Mesothelial cell of epicardium (in vitro differentiated cells): ENCODE measurements around the gene TRERF1. TPM values are rescaled to one million over a fixed set of nuclear protein-coding genes. Genes with fewer than 3 reads are reported as not detected.

Experiments
- DNase-seq, 2 experiments: peaks; one replicate each; pipeline ENCODE4 v3.0.0; 2021; ENCODE audit warnings: low spot score in 2 of 2; ENCODE audit not compliant: unreplicated experiment in 2 of 2
- H3K27ac Mint-ChIP-seq: 2 replicates; pipeline ENCODE4 v1.8.0; 2021; ENCODE audit warnings: mixed read lengths
- H3K27me3 Mint-ChIP-seq: 2 replicates; pipeline ENCODE4 v1.8.0; 2021; ENCODE audit warnings: low read depth, mixed read lengths
- H3K36me3 Mint-ChIP-seq: 2 replicates; pipeline ENCODE4 v1.8.0; 2021; ENCODE audit warnings: mixed read lengths
- H3K4me1 Mint-ChIP-seq: 2 replicates; pipeline ENCODE4 v1.8.0; 2021; ENCODE audit warnings: mixed read lengths
- H3K4me3 Mint-ChIP-seq: 2 replicates; pipeline ENCODE4 v1.8.0; 2021; ENCODE audit warnings: mild to moderate bottlenecking, moderate library complexity, mixed read lengths
- H3K9me3 Mint-ChIP-seq: 2 replicates; pipeline ENCODE4 v1.8.0; 2021; ENCODE audit warnings: mixed read lengths
- total RNA-seq: library from RNA; stranded (reverse); gene quantifications from 3 replicates; pipeline ENCODE4 v1.2.1, GENCODE V29; 2021
- TF ChIP-seq, protein P1 (sequence below): fragments of 200-600 bp; sonication (generic); IDR thresholded peaks from one replicate; pipeline ENCODE4 v1.5.0; 2021; ENCODE audit warnings: antibody characterized with exemption; ENCODE audit not compliant: unreplicated experiment

TRERF1 gene
- total RNA-seq, 1 donor from 2014 or later, result 19.8 TPM

- DNase-seq, result no peak
- Mint-ChIP-seq H3K36me3 (no peaks in the 10 kb centered on the region), H3K27me3 (no peaks in the 10 kb centered on the region), H3K4me1 (peaks cover 20% of the 10 kb centered on the region), H3K4me3 (no peak overlapping the region), H3K9me3 (no peaks in the 10 kb centered on the region), H3K27ac (no peak overlapping the region)
- TF ChIP-seq, protein P1, sequence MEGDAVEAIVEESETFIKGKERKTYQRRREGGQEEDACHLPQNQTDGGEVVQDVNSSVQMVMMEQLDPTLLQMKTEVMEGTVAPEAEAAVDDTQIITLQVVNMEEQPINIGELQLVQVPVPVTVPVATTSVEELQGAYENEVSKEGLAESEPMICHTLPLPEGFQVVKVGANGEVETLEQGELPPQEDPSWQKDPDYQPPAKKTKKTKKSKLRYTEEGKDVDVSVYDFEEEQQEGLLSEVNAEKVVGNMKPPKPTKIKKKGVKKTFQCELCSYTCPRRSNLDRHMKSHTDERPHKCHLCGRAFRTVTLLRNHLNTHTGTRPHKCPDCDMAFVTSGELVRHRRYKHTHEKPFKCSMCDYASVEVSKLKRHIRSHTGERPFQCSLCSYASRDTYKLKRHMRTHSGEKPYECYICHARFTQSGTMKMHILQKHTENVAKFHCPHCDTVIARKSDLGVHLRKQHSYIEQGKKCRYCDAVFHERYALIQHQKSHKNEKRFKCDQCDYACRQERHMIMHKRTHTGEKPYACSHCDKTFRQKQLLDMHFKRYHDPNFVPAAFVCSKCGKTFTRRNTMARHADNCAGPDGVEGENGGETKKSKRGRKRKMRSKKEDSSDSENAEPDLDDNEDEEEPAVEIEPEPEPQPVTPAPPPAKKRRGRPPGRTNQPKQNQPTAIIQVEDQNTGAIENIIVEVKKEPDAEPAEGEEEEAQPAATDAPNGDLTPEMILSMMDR, result no peak
Observed at GRCh38 chr6:42400061-42400760, 51.5 kb downstream of the TRERF1 start.

DNA sequence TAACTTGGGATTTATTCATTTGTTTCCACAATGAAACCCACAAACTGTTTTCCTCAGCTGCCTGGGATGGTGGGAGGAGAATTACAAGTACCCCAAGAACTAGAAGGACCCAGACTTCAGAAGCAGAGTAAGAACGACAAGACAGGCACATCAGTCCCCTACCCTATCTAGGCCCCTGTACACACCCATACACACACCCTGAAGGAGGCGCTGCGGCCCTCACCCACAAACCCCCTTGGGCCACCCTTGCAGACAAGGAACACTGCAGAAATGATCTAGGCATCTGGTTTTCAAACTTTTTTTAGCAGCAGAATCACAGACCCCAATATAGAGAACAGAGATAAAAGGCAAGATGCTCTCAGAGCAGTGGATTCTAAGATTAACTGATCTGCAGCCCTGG lies 55.0 kb downstream of the TRERF1 start:
- Mint-ChIP-seq H3K27ac (no peak overlapping the region), H3K9me3 (no peaks in the 10 kb centered on the region), H3K27me3 (no peaks in the 10 kb centered on the region), H3K36me3 (no peaks in the 10 kb centered on the region), H3K4me1 (no peaks in the 10 kb centered on the region), H3K4me3 (no peak overlapping the region)
- TF ChIP-seq, protein P1, result no peak
- no peak for DNase-seq

DNA sequence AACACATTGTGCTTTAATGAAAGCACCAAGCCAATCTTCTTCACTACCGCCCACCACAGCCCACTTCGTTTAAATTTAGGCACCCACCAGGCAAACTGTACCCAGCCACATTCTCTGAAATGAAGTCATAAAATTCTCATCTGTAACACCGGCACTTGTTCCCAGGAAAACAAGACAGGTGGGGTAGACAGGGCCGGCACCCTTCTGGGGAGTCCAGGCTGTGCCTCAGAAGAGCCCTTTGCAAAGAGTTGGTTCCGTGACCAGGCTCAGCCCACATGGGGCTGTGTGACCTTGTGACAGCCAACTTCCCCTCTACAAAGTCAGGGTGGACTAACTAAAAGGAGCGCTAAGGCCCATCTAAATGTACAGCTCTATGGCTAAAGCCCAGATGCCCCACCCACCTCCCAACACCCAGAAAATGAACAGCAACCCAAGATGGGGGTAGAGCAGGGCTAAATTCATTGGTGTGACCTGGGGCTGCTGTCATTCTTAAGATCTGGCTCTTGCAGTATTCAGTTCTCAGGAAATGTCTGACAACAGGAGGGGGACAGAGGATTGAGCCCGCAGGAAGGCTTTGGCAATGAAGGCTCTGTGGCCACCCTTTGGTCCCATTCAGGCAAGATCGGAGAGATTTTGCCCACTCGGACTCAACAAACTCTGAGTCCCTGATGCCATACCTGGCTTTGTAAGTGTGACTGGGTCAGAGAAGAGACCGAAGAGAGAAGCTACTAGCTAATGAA lies 56.7 kb downstream of the TRERF1 start:
- Mint-ChIP-seq H3K27ac (no peak overlapping the region), H3K4me3 (no peak overlapping the region), H3K36me3 (no peaks in the 10 kb centered on the region), H3K4me1 (no peaks in the 10 kb centered on the region), H3K9me3 (no peaks in the 10 kb centered on the region), H3K27me3 (no peaks in the 10 kb centered on the region)
- DNase-seq, result no peak
- TF ChIP-seq, protein P1, result no peak

DNA sequence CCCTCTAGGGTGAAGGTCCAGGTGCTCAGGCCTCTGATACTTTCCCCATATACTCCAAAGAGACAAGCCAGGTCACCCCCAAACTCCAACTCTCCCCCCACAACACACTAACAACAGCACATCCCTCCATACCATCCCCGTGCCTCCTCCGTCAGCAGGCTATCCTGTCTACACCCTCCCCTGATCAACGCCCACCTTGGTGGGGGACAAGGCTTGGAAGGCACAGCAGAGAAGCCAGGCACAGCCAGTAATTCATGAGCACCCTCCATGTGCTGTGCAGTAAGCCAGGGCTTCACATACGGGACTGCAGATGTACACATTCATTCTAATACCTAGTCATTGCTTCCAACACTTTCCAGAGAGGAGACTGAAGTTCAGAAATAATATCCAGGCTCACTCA lies 57.6 kb downstream of the TRERF1 start:
- H3K4me1 Mint-ChIP-seq, result no peaks in the 10 kb centered on the region
- no peak for DNase-seq
- no peaks in the 10 kb centered on the region for H3K27me3 Mint-ChIP-seq
- H3K9me3 Mint-ChIP-seq, result no peaks in the 10 kb centered on the region
- TF ChIP-seq, protein P1, result no peak
- no peak overlapping the region for H3K27ac Mint-ChIP-seq
- no peaks in the 10 kb centered on the region for H3K36me3 Mint-ChIP-seq
- no peak overlapping the region for H3K4me3 Mint-ChIP-seq

- Mint-ChIP-seq H3K4me3 (no peak overlapping the region), H3K27me3 (no peaks in the 10 kb centered on the region), H3K36me3 (no peaks in the 10 kb centered on the region), H3K27ac (no peak overlapping the region), H3K4me1 (no peaks in the 10 kb centered on the region), H3K9me3 (no peaks in the 10 kb centered on the region)
- no peak for DNase-seq
- TF ChIP-seq, protein P1, result no peak
Observed at GRCh38 chr6:42393339-42393738, 58.4 kb downstream of the TRERF1 start.
